Progenitor cell of endocrine pancreas (in vitro differentiated cells): ENCODE measurements around the gene MAP2K3. TPM values are rescaled to one million over a fixed set of nuclear protein-coding genes. Genes with fewer than 3 reads are reported as not detected.

Source experiments
- DNase-seq: peaks from one replicate; pipeline ENCODE4 v3.0.0; 2021; ENCODE audit warnings: low spot score; ENCODE audit not compliant: unreplicated experiment
- H3K27ac Mint-ChIP-seq: 2 replicates; pipeline ENCODE4 v1.8.0; 2021; ENCODE audit warnings: mild to moderate bottlenecking, moderate library complexity, mixed read lengths
- H3K27me3 Mint-ChIP-seq: 2 replicates; pipeline ENCODE4 v1.8.0; 2021; ENCODE audit warnings: mixed read lengths
- H3K36me3 Mint-ChIP-seq: 2 replicates; pipeline ENCODE4 v1.8.0; 2022; ENCODE audit warnings: mixed read lengths; ENCODE audit not compliant: insufficient read depth
- H3K4me1 Mint-ChIP-seq: 2 replicates; pipeline ENCODE4 v1.8.0; 2021; ENCODE audit warnings: low read depth, mixed read lengths
- H3K4me3 Mint-ChIP-seq: 2 replicates; pipeline ENCODE4 v1.8.0; 2021; ENCODE audit warnings: low read depth, mild to moderate bottlenecking, moderate library complexity, mixed read lengths
- H3K9me3 Mint-ChIP-seq: 2 replicates; pipeline ENCODE4 v1.8.0; 2021; ENCODE audit warnings: low read depth, mixed read lengths
- CTCF ChIP-seq: fragments of 200-600 bp; sonication (generic); IDR thresholded peaks from one replicate; pipeline ENCODE4 v1.5.0; 2021; ENCODE audit warnings: antibody characterized with exemption, mild to moderate bottlenecking; ENCODE audit not compliant: unreplicated experiment
- total RNA-seq: library from RNA; stranded (reverse); gene quantifications from 2 replicates; pipeline ENCODE4 v1.2.1, GENCODE V29; 2021

Gene MAP2K3
- total RNA-seq, 1 donor from 2014 or later: 24.7 TPM

DNA sequence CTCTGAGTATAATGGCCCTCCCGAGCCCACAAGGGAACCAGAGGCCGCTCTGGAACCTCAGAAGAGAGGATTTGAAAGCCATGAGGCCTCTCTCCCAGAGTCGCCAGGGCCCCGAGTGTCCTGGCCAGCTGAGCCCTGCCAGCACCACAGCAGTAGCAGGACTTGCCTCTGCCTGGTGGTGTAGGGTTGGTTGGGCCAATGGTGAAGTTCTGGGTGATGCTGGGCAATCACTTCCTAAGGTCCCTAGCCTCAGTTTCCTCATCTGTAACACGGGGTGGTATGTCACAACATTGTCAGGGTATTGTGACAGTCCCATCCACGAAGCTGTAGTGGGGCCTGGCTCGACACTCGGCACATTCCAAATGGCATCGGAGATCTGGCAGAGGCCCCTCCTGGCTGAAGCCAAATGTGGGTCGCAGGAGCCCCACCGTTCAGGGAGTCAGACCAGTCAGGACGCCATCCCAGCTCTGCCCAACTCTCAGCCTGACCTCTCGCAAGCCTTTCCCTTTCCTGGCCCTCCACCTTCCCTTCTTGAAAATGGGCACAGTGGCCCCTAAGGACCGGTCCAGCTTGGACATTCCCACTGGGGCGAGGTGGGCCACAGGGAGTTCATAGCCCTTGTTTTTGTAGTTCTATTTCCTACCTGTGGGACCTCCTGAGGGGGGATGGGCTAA is 33.0 kb upstream of the MAP2K3 start:
- Mint-ChIP-seq H3K4me3 (peak overlapping the region; percentile 73), H3K27me3 (no peaks in the 10 kb centered on the region), H3K9me3 (no peaks in the 10 kb centered on the region), H3K27ac (no peak overlapping the region), H3K36me3 (no peaks in the 10 kb centered on the region), H3K4me1 (peaks cover 4% of the 10 kb centered on the region)
- TF ChIP-seq CTCF: no peak
- no peak for DNase-seq

GRCh38 chr17:21252289-21252795 is 32.2 kb upstream of the MAP2K3 start:
- H3K27me3 Mint-ChIP-seq: no peaks in the 10 kb centered on the region
- no peak for DNase-seq
- peak overlapping the region; percentile 73 for H3K4me3 Mint-ChIP-seq
- H3K27ac Mint-ChIP-seq: peak overlapping the region; percentile 71
- H3K9me3 Mint-ChIP-seq: no peaks in the 10 kb centered on the region
- H3K4me1 Mint-ChIP-seq: peaks cover 4% of the 10 kb centered on the region
- H3K36me3 Mint-ChIP-seq: no peaks in the 10 kb centered on the region
- no peak for TF ChIP-seq CTCF

DNA sequence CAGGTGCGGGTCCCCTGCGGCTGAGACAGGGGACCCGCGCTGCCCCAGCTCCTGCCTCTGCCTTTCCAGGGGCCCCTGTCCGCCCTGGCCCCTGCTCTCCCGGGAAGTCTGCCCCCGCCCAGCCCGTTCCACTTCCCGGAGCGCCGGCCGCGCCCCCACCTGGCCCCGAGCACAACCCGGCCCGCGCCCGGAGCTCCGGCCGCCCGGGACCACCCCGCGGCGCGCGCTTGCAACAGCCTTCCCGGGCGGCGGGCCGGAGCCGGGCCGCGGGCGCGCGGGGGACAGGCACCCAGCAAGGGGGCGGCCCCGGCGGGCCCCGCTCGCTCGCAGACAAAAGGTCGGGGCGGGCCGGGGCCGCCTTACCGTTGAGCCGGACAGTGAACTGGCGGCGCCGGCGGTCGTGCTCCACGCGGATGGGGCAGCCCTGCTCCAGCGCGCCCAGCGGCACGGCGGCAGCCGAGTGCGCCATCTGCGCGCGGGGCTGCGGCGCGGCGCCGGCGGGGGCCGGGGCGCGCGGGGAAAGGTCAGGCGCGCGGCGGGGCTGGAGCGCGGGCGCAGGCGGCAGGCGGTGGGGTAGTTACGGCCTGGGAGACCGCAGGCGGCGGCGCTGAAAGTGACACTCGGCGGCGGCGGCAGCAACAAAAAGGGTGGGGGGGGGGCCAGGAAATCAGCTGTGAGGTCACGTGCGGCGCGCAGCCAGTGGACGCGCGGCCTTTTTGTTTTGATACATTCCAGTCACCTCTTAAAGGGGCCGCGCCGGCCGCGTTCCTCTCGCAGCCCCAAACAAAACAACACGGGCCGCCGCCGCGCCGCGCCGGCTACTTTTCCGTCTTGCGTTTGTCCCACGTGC is 31.5 kb upstream of the MAP2K3 start, which contains the start of gene NATD1:
Gene NATD1 (minus strand): TSS at position 615 of the 850 bp plus-strand sequence. CDS start 146 bp downstream, at position 469.
- Mint-ChIP-seq H3K27me3 (no peaks in the 10 kb centered on the region), H3K4me1 (peaks cover 4% of the 10 kb centered on the region), H3K36me3 (no peaks in the 10 kb centered on the region), H3K9me3 (no peaks in the 10 kb centered on the region), H3K4me3 (peak within 1 kb of the TSS; percentile 78), H3K27ac (peak within 1 kb of the TSS; percentile 93)
- TF ChIP-seq CTCF: no peak
- DNase-seq: peak; percentile 47

DNA sequence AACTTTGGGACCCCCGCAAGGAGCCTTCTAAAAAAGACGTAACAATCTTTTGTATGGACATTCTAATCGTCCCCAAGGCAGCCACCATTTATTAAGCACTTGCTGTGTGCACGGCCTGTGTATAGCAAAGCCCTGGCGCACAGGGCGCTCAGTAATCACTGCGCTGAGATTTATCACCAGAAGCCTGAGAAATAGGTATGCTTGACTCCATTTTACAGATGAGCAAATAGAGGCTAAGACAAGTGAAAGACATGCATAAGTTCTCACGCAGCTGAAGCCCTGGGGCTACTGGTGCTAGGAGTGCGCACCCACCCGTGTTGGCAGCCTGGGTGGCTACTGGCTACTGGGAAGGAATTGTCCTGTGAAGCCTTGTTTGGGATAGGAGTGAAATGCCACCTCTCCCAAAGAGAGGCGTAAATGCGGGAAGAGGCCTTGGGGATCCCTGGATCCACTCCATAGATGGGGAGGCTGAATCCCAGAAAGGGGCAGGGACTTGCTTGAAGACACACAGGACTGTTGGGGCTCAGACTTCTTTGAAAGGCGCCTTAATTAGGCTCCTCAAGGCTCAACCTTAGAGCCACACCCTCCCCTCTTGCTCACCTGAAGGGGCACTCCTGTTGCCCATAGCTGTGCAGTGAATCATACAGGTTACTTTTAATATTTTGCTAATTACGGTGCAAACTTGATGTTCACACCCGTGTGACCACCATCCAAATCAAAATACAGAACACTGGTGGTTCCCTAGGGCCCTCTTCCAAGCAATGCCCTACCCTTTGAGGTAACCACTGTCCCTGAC is 30.7 kb upstream of the MAP2K3 start:
- Mint-ChIP-seq H3K9me3 (no peaks in the 10 kb centered on the region), H3K36me3 (no peaks in the 10 kb centered on the region), H3K27ac (peak overlapping the region; percentile 93), H3K27me3 (no peaks in the 10 kb centered on the region), H3K4me3 (peak overlapping the region; percentile 78), H3K4me1 (peaks cover 4% of the 10 kb centered on the region)
- no peak for TF ChIP-seq CTCF
- DNase-seq: no peak

DNA sequence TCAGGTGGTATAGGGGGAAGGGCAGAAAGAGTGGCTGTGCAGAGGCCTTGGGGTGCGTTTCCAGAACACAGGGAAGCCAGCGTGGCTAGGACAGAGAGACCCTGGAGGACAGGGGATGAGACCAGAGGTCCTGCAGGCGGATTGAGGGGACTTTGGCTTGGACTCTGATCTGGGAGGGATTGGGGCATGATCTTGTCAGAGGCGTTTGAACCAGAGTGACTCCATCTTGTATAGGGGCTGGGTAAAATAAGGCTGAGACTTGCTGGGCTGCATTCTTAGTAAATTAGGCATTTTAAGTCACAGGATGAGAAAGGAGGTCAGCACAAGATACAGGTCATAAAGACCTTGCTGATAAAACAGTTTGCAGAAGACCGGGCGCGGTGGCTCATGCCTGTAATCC is 25.9 kb upstream of the MAP2K3 start:
- H3K27ac Mint-ChIP-seq: peak overlapping the region; percentile 39
- H3K4me3 Mint-ChIP-seq: no peak overlapping the region
- H3K9me3 Mint-ChIP-seq: no peaks in the 10 kb centered on the region
- DNase-seq: no peak
- TF ChIP-seq CTCF: no peak
- H3K27me3 Mint-ChIP-seq: no peaks in the 10 kb centered on the region
- H3K36me3 Mint-ChIP-seq: no peaks in the 10 kb centered on the region
- H3K4me1 Mint-ChIP-seq: no peaks in the 10 kb centered on the region
